Stimulated activated CD4-positive, alpha-beta T cell treated with anti-CD3 and anti-CD28 coated beads, Interleukin-1b, Interleukin-23, amount 100 ng/mL, for 1 hour (primary cell): ENCODE data around the gene RNF145.
A peak's percentile ranks its signal among the peaks of the same experiment; 100 is the strongest.
"Not testable (repeated sequence)": the region's sequence is repeated elsewhere in the genome, so short reads cannot be mapped to it uniquely, and the experiment has no call there.

Source experiments
- DNase-seq, 2 donors: peaks; one replicate each; pipeline ENCODE4 v3.0.0-alpha.2; 2020; ENCODE audit warnings: low read depth in 2 of 2

The RNF145 gene, protein sequence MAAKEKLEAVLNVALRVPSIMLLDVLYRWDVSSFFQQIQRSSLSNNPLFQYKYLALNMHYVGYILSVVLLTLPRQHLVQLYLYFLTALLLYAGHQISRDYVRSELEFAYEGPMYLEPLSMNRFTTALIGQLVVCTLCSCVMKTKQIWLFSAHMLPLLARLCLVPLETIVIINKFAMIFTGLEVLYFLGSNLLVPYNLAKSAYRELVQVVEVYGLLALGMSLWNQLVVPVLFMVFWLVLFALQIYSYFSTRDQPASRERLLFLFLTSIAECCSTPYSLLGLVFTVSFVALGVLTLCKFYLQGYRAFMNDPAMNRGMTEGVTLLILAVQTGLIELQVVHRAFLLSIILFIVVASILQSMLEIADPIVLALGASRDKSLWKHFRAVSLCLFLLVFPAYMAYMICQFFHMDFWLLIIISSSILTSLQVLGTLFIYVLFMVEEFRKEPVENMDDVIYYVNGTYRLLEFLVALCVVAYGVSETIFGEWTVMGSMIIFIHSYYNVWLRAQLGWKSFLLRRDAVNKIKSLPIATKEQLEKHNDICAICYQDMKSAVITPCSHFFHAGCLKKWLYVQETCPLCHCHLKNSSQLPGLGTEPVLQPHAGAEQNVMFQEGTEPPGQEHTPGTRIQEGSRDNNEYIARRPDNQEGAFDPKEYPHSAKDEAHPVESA

DNA sequence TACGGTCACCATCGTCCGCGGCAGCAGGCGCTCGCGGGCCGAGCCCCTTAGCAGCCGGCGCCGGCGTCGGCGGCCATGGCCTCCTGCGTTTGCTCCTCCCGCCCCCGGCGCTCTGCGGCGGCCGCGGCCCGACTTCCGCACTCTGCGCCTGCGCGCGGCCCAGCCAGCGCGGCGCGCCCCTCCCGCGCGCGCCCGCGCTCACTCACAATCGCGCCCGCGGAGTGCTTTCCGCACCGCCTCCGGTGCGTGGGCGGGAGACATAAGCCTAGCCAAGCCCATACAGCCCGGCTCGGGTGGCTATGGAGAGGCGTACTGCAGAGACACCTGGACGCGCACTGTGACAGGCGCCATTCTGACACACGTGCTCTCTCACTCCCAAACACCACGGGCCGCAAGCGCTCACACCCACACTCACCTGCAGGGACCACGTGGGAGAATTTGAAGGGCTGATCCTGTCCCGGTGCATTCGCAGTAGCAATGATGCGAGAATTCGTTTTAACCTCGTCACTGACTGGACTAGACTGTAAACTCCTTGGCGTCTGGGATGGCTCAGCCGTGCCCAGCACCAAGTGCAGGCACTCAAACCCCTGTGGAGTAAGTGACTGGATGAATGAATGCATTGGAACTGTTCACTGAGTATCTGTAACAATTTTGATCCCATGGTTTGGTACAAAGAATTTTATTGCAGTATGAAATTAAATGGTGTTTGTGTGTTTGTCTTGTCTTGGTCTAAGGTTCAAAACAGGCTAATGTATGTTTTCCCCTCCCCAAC, at the start of gene RNF145:
Gene RNF145 (minus strand): TSS at position 116 of the 772 bp plus-strand sequence. CDS start 5,936 bp downstream, outside the sequence.
- peak; percentile 86 to 89 for DNase-seq

DNA sequence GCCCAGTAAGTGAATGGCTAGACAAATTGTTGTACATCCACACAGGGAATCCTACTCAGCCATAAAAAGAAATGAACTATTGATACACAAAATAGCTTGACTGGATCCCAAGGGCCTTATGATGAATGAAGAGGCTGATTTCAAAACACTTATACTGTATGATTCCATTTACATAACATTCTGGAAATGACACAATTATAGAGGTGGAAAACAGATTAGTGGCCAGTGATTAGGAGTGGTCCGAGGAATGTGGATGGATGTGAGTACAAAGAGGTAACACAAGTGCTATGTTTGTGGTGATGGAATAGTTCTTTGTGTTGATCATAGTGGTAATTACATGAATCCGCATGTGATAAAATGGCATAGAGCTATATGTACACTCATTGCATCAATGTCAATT, 49.0 kb upstream of the RNF145 start:
- no peak for DNase-seq

DNA sequence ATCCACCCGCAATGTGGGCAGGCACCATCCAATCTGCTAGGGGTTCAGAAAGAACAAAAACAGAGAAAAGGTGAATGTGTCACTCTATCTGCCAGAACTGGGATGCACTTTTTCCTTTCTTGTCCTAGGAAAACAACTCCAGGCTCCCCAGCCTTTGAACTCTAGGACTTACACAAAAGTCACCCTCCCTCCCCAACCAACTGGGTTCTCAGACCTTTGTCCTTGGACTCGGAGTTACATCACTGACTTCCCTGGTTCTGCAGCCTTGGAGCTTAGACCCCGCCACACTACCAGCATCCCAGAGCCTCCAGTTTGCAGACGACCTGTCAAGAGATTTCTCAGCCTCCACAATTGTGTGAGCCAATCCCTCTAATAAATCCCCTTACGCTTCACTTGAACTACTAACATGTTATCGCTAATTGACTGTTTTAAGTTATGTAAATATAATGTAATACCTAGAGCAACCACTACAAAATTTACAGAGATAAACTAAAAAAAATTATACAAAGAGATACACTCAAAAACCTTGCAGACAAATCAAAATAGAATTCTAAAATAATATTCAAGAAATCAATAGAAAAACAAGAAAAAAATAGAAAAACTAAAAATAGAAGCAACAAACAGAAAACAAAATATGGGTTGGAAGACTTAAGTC, 48.4 kb upstream of the RNF145 start:
- no peak for DNase-seq

DNA sequence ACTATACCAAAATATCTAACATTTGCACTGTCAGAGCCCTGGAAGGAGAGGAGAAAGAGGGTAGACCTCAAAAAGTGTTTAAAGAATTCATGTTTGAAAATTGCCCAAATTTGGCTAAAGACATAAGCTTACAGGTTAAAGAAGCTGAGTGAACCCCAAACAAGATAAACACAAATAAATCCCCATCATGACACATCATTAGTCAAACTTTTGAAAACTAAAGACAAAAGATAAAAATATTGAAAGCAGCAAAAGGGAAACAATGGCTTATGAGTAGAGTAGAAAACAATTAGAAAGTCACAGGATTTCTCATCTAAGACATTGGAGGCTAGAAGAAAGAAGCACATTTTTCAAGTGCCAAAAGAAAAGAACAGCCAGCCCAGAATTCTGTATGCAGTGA, 47.7 kb upstream of the RNF145 start:
- no peak for DNase-seq

DNA sequence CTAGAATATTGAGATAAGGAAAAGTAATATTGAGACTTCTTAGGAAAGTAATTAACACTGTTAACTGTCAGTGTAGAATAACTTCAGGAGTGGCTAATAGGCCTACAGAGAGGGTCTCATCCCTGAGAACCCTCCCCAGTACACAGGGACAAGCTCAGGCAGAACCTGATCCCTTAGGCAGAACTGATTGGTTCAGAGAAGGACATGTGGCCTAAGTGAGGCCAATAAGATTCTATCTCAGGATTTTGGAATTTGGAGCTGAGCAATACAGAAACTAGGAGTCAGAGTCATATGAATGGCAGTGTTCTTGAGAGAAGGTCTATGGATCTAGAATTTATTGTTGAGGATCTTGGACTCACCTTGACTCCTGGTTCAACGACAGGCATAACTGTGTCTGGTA, 42.8 kb upstream of the RNF145 start:
- no peak for DNase-seq

DNA sequence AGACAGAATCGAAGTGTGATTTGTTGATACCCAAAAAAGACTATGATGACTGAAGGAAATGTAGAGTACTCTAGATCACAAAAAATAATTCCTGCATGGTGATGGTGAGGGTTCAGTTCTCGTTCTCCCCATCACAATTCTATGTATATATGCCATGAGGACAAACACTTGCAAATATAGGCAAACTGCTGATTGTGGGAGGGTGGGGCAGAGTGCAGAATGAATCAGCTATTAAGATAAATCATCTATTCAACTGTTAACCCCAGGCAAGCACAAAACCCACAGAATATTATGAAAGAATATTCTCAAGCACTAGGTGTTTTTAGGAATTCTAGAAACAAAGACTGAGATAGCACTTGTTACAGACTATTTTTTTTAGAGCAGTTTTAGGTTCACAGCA, 39.8 kb upstream of the RNF145 start:
- DNase-seq: no peak

DNA sequence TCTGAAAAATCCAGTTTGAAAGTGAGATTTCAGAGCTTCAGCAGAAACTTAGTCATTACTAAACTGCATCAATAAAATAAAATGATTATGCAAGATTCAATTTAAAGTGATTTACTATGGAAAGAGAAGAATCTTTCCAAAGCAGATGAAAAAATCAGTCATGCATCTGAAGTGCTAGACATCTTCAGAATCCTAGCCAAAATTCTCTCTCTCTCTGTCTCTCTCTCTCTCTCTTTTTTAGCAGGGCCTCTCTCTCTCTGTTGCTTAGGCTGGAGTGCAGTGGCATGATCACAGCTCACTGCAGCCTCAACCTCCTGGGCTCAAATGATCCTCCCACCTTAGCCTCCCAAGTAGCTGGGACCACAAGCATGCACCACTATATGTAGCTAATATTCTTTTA, 35.5 kb upstream of the RNF145 start:
- DNase-seq: no peak

DNA sequence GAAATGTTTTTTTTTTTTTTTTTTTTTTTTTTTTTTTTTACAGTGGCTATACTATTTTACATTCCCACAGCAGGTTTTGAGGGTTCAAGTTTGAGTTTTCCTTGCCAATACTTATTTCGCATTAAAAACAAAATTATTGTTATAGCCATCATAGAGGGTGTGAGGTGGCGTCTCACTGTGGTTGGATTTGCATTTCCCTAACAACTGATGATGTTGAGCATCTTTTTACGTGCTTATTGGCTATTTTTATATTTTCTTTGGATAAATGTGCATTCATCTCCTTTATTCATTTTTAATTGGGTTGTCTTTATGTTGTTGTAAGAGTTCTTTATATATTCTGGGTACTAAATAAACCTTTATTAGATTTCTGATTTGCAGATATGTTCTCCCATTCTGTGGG, 34.8 kb upstream of the RNF145 start:
- no peak for DNase-seq

DNA sequence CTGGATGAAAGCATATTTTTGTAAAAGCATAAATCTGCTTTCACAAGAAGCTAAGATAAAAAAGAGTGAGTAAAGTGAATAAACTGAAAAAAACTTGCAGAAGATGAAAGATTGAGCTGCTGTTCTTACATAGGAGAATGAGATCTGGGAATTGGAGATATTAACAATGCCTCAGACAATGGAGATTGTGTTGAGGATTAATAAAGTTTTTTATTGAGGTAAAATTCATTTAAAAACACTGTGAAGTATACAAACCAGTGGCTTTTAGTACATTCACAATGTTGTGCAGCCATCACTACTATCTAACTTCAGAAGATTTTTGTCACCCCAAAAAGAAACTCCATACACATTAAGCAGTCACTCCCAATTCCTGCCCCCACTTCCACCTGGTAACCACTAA, 34.0 kb upstream of the RNF145 start:
- no peak for DNase-seq

DNA sequence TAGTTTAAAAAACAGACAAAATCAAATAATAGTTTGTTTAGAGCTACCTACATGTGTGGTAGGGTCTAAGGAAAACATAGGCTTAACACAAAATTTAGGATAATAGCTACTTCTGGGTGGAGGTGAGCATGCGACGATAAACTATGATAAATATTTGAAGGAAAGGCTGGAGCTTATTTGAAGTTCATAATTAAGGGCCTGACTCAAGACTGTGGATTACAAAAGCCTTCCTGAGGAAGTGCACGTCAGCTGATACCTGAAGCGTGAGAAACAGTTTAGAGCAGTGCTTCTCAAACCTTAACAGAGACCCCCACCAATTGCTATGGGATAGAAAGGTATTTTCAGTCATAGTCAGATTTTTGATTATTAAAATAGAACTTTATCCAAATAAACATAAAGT, 33.3 kb upstream of the RNF145 start:
- DNase-seq: no peak

DNA sequence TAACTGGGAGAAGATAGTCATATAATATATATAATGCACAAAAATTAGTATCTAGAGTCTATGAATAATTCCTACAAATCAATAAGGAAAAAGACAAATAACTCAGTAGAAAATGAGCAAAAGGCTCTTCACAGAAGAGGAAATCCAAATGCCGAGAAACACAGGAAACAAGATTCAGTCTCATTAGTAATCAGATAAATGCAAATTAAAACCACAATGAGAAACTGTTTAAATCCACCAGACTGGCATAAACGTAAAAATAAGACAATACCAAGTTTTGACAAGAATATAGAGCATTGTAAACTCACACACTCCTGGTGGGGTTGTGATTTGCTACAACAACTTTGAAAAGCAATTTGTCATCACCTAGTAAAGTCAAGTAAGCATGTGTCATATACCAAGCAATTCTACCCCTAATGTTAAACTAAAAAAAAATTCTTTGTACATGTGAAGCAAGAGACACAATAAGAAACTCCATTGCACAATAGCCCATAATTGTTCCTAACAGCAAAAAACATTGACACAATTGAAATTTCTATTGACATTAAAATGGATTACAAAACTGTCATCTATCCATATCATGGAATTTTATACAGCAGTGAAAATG, 32.7 kb upstream of the RNF145 start:
- DNase-seq: no peak

DNA sequence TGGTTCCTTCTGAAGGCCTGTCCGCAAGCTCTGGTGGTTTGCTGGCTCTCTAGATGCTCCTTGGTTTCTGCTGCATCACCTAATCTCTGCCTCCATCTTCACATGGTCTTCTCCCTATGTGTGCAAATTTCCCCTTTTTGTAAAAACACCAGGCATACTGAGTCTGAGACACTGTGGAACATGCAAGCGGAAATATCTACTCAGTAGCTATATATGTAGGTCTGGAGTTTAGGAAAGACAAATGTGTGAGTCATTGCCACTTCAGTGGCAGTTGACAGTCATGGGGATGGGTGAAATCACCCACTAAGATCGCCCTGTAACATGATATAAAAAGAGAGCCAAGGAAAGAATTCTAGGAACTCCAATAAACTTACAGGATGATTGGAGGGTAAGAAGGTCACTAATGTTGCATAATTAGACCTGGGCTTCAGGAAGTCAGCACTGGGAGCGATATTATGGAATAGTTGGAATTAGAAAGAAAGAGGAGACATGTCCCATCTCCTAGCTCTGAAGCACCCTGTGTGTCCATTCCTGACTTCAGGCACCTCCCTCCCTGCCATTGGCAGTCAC, 31.0 kb upstream of the RNF145 start:
- DNase-seq: no peak

DNA sequence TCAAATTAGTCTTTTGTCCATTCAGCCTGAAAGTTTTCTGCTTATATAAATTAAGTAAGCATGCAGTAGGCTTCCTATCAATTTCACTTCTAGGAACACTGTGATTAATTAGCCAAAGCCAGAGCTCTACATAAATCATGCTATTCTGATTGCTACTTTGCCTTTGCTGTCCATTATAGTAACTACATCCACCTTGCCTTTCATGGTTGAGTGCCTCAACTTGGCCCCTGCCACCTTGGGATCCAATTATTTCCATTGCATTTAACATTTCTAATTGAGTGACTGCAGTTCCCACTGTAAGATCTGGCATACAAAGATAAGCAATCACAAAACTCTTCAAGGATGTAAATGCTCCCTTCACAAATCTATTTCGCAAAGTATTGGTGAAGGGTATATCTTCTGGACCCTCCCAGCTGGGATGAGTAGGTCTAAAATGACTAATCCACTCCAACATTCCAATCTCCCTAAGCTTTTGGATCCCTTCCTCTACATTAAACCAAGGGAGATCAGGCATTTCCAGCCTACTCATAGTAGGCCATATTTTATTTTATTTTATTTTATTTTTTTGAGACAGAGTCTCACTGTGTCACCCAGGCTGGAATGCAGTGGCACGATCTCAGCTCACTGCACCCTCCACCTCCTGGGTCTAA, 26.6 kb upstream of the RNF145 start:
- DNase-seq: not testable (repeated sequence)

DNA sequence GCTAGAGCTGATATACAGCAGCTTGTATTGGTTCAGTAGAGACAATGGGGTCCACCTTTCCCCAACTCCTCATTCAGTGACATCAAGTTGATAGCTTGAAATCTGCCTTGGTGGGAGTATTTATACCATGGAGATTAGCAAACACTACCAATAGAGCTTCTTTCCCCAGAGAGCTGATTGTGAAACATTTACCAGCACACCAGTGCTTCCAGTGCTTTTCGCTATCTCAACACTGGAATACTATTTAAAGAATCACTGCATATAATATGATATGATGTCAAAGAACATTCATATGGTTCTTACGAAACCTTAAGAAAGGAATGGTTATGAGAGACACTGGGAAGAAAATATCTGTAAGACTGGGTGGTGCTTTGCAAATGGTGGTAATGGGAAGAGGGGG, 21.8 kb upstream of the RNF145 start:
- no peak for DNase-seq

DNA sequence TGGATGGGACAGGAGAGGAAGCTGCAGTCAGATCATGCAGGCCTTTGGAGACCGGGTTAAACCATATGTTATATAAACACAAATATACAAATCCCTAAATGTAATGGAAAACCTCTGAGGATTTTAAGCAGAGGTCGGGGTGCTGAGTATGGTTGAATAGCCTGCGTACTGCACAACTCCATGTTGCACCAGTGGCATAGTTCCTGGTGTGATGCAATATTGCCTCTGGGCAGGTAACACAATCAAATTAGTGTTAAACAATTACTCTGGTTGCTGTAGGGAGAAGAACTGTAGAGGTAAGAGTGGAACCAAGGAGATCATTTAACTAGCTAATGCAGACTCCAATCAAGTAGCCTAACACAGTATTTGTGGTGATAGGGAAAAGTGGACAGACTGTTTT, 21.3 kb upstream of the RNF145 start:
- DNase-seq: no peak

DNA sequence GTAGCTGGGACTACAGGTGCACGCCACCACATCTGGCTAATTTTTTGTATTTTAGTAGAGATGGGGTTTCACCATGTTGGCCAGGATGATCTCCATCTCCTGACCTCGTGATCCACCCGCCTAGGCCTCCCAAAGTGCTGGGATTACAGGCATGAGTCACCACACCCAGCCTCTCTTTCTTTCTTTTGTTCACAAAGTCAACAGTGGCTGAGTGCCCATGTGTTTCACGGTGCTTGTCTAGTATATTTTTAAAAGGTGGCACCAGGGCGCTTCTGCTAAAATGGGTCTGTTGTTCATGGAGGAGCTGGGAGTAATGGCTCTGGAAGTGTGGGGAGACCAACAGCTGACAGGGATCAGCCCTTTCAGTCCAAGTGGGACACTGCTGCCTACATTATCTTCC, 18.7 kb upstream of the RNF145 start:
- not testable (repeated sequence) for DNase-seq

DNA sequence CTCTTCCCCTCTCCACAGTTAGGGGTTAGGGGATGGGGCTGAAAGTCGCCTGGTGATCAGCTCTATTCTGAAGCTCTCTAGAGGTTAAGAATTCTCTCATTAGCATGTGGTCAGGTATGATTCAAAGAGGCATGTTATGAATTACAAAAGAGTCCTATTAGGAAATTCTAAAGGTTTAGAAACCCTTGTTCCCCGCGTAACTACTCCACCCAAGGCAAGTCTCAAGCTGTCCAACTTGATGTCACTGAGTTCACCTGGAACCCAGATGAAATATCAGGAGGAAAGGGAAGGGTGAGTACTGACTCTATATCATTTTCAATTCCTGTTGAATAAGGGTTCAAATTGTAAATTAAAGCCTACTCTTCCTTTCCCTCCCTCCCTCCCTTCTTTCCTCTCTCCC, 18.1 kb upstream of the RNF145 start:
- DNase-seq: no peak

DNA sequence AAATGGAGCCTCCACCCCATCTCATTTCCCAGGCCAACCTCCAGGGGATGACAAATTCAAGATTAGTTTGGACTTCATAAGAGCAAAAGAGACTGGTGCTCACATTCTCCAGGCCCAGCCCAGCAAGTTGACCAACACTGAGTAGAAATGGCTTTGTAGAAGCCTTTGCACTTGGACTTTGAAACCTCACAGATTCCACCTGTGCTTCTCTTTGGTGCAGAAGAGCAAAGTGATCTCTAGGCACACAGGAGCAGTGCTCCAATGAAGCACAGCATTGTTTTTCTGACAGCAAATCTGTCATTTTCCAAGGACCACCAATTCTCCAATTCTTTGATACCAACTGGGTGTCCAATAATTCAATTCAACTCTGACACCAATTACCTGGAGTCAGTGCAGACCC, 17.1 kb upstream of the RNF145 start:
- no peak for DNase-seq

DNA sequence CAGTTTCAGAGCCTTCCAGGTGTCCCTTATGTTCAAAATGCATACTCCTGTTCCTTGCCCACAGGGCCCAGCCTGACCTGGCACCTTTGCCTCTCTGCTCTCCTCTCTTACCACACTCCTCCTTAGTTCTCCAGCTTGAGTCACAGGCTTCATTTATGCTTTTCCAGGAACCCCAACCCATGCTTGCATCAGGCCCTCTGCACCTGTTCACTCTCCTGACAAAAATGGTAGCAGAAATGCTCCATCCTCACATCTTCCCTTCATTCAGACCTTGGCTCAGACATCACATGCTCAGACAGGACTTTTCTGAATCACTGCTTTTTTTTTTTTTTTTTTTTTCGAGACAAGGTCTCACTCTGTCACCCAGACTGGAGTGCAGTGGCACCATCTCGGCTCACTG, 15.1 kb upstream of the RNF145 start:
- DNase-seq: no peak

DNA sequence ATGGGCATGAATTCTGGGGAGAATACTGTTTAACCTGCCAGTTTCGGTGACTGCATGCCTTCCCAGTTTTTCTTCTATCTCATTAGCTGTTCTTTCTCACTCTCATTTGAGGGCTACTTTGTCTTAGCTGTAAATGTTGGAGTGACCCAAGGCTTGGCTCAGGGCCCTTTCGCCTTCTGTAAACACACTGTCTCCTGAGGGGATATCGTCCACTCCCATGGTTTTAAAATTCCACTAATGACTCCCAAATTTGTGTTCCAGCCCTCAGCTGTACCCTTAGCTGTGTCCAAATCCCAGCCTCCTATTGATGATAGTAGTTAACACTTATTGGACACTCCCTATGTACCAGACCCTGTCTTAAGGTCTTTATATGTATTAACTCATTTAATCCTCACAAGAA, 14.1 kb upstream of the RNF145 start:
- DNase-seq: no peak

DNA sequence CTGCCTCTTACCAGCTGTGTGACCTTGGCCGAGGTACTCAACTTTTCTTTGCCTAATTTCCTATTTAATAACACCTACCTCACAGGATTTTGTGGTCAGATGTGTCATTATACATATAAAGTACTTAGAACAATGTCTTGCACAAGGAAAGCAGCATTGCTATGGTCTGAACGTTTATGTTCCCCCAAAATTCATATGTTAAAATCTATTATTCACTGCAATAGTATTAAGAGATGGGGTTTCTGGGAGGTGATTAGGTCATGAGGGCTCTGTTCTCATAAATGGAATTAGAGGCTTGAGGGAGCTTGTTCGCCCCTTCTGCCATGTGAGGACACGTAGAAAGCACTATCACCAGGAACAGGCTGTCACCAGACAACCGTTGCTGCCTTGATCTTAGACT, 10.9 kb upstream of the RNF145 start:
- no peak for DNase-seq
